Transverse colon (tissue), 4 donors: ENCODE data around the gene C1orf35. TPM values are rescaled to one million over a fixed set of nuclear protein-coding genes. Genes with fewer than 3 reads are reported as not detected.

ENCODE experiments used
- DNase-seq: peaks from one replicate; pipeline ENCODE4 v3.0.0-alpha.2; 2019
- H3K27ac ChIP-seq, 4 donors: fragments of 200-600 bp; sonication (generic); 2 replicates each; pipeline ENCODE4 v1.5.1; 2016 to 2018; ENCODE audit warnings: inconsistent platforms in 4 of 4
- H3K27me3 ChIP-seq: fragments of 200-600 bp; sonication (generic); 2 replicates; pipeline ENCODE4 v1.5.1; 2017; ENCODE audit warnings: inconsistent platforms
- H3K36me3 ChIP-seq, 4 donors: fragments of 200-600 bp; sonication (generic); 2 replicates each; pipeline ENCODE4 v1.5.1; 2017 to 2019; ENCODE audit warnings: inconsistent platforms in 4 of 4
- H3K4me1 ChIP-seq, 4 donors: fragments of 200-600 bp; sonication (generic); 2 replicates each; pipeline ENCODE4 v1.5.1; 2017 to 2020; ENCODE audit warnings: inconsistent platforms in 4 of 4
- H3K4me3 ChIP-seq, 4 donors: fragments of 200-600 bp; sonication (generic); 1 replicate in 1 of 4; 2 replicates in 3 of 4; pipeline versions ENCODE4 v1.5.1 to v1.6.1; 2017 to 2019; ENCODE audit warnings: inconsistent platforms in 4 of 4
- H3K9me3 ChIP-seq, 2 donors: fragments of 200-600 bp; sonication (generic); 2 replicates each; pipeline ENCODE4 v1.5.1; 2017 to 2019; ENCODE audit warnings: inconsistent platforms in 2 of 2
- EP300 ChIP-seq: sonication (generic); formaldehyde crosslinking; IDR thresholded peaks from one replicate; pipeline ENCODE4 v1.6.1; 2017; ENCODE audit warnings: antibody characterized with exemption, low read depth
- POLR2A ChIP-seq: fragments of 450-650 bp; IDR thresholded peaks from one replicate; pipeline ENCODE4 v1.6.1; 2016; ENCODE audit warnings: antibody characterized with exemption, mild to moderate bottlenecking, moderate library complexity
- POLR2AphosphoS5 ChIP-seq, 3 donors: sonication (generic); formaldehyde crosslinking; IDR thresholded peaks; one replicate each; pipeline ENCODE4 v1.6.1; 2016; ENCODE audit warnings: antibody characterized with exemption in 3 of 3
- WGBS, 2 donors: methylation state at CpG; one replicate each; pipeline ENCODE4 v1.1.5; 2018; ENCODE audit warnings: low coverage in 1 of 2; 5-methylcytosine and 5-hydroxymethylcytosine counted together
- in situ Hi-C, 4 donors: fragments of 200-750 bp; cut with MboI; loops; one replicate each; pipeline versions ENCODE4 v1.15.0 to v1.15.1; 2017; ENCODE audit warnings: low sequenced_read_pairs in 3 of 4, low pct_ligation_motif_present in 1 of 4, low pct_unique_long_range_greater_than_20kb in 1 of 4
- intact Hi-C: fragments of 100-400 bp; cut with DNase I; formaldehyde crosslinking; loops from one replicate; pipeline ENCODE4 v1.15.1; 2023; ENCODE audit warnings: low total_unique reads
- total RNA-seq, 4 donors: library from RNA; depleted of rRNA; stranded (reverse); fragments of >200 nt; gene quantifications; one replicate each; pipeline ENCODE4 v1.1.0, GENCODE V29; 2016
- TF ChIP-seq, protein P1 (sequence below), 5 experiments: fragments of 200-600 bp in 3 of 5; fragments of 450-650 bp in 2 of 5; sonication (generic) in 3 of 5; IDR thresholded peaks; 1 replicate in 2 of 5; 2 replicates in 3 of 5; pipeline ENCODE4 v1.5.1; 2016 to 2017; ENCODE audit warnings: antibody characterized with exemption in 5 of 5, inconsistent platforms in 3 of 5, mild to moderate bottlenecking in 2 of 5, moderate library complexity in 1 of 5

The C1orf35 gene
- total RNA-seq, 4 donors from 2014 or later, result 11.6 to 17.1 (median 15.7) TPM

DNA sequence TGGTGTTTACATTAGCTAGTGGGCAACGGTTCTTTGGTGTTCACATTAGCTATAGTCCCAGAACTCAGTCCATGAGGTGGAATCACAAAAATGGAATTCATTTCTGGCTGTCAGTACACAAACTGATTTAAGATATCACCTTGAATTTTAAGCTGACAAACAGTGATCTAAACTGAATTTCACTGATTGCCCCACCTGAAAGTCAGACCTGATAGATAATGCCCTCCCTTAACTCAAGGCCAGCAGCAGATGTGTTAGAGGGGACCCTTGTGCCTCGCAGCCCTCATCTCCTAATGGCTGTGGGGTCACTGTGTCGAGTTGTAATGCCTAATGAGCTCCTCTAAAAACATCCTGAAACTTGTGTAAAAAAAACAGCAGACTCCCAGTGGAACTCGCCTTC is 12.0 kb downstream of the C1orf35 start:
- no peak overlapping the region for H3K4me3 ChIP-seq
- in situ Hi-C loops, result no loop called here
- H3K27me3 ChIP-seq, result no peaks in the 10 kb centered on the region
- intact Hi-C loops, result no loop called here
- H3K27ac ChIP-seq, result no peak overlapping the region
- H3K36me3 ChIP-seq, result no peaks in the 10 kb centered on the region
- peaks cover 0 to 6% of the 10 kb centered on the region in 2 donors for H3K9me3 ChIP-seq
- TF ChIP-seq, protein P1, sequence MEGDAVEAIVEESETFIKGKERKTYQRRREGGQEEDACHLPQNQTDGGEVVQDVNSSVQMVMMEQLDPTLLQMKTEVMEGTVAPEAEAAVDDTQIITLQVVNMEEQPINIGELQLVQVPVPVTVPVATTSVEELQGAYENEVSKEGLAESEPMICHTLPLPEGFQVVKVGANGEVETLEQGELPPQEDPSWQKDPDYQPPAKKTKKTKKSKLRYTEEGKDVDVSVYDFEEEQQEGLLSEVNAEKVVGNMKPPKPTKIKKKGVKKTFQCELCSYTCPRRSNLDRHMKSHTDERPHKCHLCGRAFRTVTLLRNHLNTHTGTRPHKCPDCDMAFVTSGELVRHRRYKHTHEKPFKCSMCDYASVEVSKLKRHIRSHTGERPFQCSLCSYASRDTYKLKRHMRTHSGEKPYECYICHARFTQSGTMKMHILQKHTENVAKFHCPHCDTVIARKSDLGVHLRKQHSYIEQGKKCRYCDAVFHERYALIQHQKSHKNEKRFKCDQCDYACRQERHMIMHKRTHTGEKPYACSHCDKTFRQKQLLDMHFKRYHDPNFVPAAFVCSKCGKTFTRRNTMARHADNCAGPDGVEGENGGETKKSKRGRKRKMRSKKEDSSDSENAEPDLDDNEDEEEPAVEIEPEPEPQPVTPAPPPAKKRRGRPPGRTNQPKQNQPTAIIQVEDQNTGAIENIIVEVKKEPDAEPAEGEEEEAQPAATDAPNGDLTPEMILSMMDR (IDR thresholded peaks at IDR 0.05), result no peak
- TF ChIP-seq POLR2A (no peak), POLR2AphosphoS5 (IDR thresholded peaks at IDR 0.05) (no peak), EP300 (no peak)
- peaks cover 48 to 63% (median 58%) of the 10 kb centered on the region in 4 donors for H3K4me1 ChIP-seq
- DNase-seq, result no peak
- WGBS, 2 donors, result 25 to 70% methylated on average over 1 to 4 of the region's 4 CpGs

DNA sequence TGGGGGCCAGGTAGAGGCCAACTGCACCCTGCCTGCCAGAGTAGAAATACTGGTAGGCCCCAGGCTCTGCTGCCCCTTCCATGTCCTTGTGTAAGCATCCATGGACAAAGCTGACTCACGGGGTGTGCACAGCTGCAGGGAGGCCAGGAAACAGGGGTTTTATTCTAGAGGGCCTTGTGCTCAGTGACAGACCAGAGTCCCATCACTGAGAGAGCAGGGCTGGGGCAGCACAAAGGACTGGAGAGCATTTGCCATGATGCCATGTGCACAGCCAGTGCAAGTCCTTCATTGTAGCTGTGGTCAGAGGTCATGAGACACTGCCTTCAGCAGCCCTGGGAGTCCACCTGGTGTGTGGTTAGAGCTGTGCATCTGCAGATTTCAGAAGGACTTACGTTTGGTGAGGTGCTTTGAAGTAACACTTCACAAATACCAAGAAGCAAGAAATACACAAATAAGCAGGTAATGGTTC is 12.5 kb downstream of the C1orf35 start:
- Histone ChIP-seq H3K4me3 (no peak overlapping the region), H3K27ac (no peak overlapping the region), H3K36me3 (no peaks in the 10 kb centered on the region), H3K27me3 (no peaks in the 10 kb centered on the region), H3K9me3 (peaks cover 0 to 6% of the 10 kb centered on the region in 2 donors), H3K4me1 (peaks cover 52 to 68% (median 61%) of the 10 kb centered on the region in 4 donors)
- no peak for TF ChIP-seq POLR2A
- TF ChIP-seq EP300, result no peak
- TF ChIP-seq POLR2AphosphoS5 (IDR thresholded peaks at IDR 0.05), result no peak
- TF ChIP-seq, protein P1 (IDR thresholded peaks at IDR 0.05), result no peak
- in situ Hi-C loops (no loop called here), intact Hi-C loops (no loop called here)
- peak; percentile 16 for DNase-seq
- 18% methylated on average over 2 of the region's 2 CpGs; no CpG with 5 or more reads in 1 of the 2 donors for WGBS, 2 donors

DNA sequence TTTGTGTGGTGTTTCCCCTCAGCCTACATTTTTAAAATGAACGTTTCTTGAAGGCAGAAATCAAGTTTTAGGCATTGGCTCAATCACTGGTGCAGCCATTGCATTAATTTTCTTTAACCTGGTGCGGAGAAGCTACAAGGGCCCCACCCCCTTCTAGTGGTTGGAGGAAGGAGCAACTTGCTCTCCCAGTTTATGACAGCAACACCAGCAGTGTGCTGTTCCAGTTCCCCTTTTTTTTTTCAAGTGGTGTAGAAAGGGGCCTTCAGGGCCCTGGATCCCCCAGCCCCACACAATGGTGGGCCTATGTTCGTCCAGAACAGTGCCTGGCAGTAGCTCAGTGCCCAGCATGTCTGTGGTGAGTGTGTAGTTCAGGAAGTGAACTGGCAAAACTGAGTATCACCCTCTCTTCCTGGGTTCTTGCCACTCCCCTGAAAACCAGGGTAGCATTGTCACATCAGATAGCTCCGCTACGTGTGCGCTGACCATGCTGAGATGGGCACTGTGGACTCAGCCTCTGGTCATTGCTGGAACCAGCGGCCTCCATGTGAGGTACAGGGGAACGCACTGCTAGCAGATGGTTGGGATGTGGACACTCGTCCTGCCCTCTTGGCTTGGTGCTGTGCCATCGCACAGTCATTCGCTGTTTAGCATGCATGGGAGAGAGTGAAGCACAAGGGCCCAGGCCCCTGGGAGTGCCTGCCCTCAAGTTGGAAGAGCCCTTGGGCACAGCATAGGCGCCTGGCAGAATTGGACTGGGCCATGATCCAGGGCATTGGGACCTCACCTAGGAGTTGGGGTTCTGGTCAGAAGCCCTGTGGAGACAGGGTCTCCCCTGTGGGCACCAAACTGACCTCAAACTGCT is 13.4 kb downstream of the C1orf35 start:
- 40 to 69% methylated on average over 2 to 10 of the region's 12 CpGs for WGBS, 2 donors
- Histone ChIP-seq H3K27me3 (no peaks in the 10 kb centered on the region), H3K4me1 (peaks cover 61 to 76% (median 70%) of the 10 kb centered on the region in 4 donors), H3K27ac (peak overlapping the region in 2 of 4 donors; percentile 1 to 8), H3K9me3 (peaks cover 0 to 3% of the 10 kb centered on the region in 2 donors), H3K36me3 (no peaks in the 10 kb centered on the region), H3K4me3 (no peak overlapping the region)
- in situ Hi-C loops (no loop called here), intact Hi-C loops (no loop called here)
- DNase-seq, result peak; percentile 10
- no peak for TF ChIP-seq POLR2AphosphoS5 (IDR thresholded peaks at IDR 0.05)
- no peak for TF ChIP-seq POLR2A
- TF ChIP-seq EP300, result no peak
- TF ChIP-seq, protein P1 (IDR thresholded peaks at IDR 0.05), result no peak

DNA sequence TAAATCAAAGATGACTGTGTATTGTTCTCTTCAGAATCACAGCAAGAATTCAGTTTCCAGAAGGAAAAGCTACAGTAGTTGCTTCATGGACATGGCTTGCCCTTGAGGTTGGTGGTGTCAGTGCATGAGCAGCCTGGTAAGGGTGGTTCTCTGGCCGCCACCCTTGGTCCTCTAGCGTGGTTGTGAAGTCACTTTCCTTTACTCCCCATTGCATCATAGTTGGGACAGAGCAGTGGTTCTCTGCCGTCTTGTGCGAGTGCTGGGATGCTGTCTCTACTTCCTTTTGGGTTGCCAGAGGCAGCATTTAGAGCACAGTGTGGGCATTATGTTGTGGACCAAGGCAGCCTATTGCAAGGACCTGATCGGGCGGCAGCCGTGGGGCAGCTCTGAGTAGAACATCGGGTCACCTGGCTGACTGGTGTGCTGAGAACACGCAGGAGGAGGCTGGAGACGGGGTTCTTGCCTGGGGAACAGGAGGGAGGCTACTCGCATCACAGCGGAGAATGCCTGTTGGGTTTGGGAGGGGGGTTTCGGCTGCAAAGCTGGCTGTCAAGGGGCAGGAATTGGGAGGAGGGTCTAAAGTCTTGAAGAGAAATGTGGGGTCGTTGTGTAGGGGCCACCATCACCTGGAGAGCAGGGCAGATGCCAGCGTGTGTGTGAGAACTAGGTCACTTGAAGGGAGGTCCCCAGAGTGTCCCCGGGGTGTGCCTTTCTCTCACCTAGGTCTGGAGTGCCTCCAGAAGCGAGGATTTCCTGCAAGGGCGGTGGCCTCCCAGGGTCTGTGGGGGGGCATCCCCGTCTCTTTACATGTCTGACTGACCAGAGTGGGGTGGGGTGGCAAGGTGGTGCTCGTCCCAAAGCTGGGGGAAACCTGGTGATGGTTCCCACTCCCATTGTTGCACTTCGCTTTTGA is 14.3 kb downstream of the C1orf35 start:
- Histone ChIP-seq H3K36me3 (no peaks in the 10 kb centered on the region), H3K4me3 (no peak overlapping the region), H3K27ac (peak overlapping the region in 3 of 4 donors; percentile 26 to 44 (median 28)), H3K9me3 (no peaks in the 10 kb centered on the region), H3K27me3 (no peaks in the 10 kb centered on the region), H3K4me1 (peaks cover 70 to 86% (median 79%) of the 10 kb centered on the region in 4 donors)
- TF ChIP-seq POLR2AphosphoS5 (IDR thresholded peaks at IDR 0.05), result no peak
- TF ChIP-seq EP300, result no peak
- TF ChIP-seq, protein P1 (IDR thresholded peaks at IDR 0.05), result no peak
- TF ChIP-seq POLR2A, result no peak
- 77% methylated on average over 19 of the region's 21 CpGs; no CpG with 5 or more reads in 1 of the 2 donors for WGBS, 2 donors
- intact Hi-C loops (no loop called here), in situ Hi-C loops (no loop called here)
- DNase-seq, result peak; percentile 8
